Lung (tissue), 13 donors: ENCODE data around the gene PDE2A. TPM values are rescaled to one million over a fixed set of nuclear protein-coding genes. Genes with fewer than 3 reads are reported as not detected.

Experiments
- ATAC-seq: fragments of 200-7000 bp; cut with Tn5 transposase; one replicate; pipeline ENCODE4 v1.9.1; 2020; ENCODE audit warnings: moderate number of reproducible peaks; ENCODE audit not compliant: insufficient read depth, low FRiP score
- DNase-seq, 3 donors: peaks; one replicate each; pipeline ENCODE4 v3.0.0-alpha.2; 2013 to 2017
- H3K27ac ChIP-seq, 2 donors: one replicate each; pipeline ENCODE4 v1.5.1; 2013; ENCODE audit warnings: mild to moderate bottlenecking in 2 of 2, moderate library complexity in 2 of 2, control low read depth in 1 of 2, inconsistent platforms in 1 of 2, low read depth in 1 of 2, low read length in 1 of 2
- H3K27me3 ChIP-seq, 3 donors: one replicate each; pipeline ENCODE4 v1.5.1; 2013; ENCODE audit warnings: low read length in 2 of 3; ENCODE audit not compliant: control insufficient read depth in 3 of 3, insufficient read depth in 3 of 3
- H3K36me3 ChIP-seq, 4 donors: one replicate each; pipeline ENCODE4 v1.5.1; 2013; ENCODE audit warnings: low read length in 4 of 4, mild to moderate bottlenecking in 1 of 4, moderate library complexity in 1 of 4; ENCODE audit not compliant: control insufficient read depth in 4 of 4, insufficient read depth in 4 of 4
- H3K4me1 ChIP-seq, 5 donors: one replicate each; pipeline ENCODE4 v1.5.1; 2013; ENCODE audit warnings: low read length in 5 of 5, mild to moderate bottlenecking in 2 of 5, moderate library complexity in 1 of 5; ENCODE audit not compliant: control insufficient read depth in 5 of 5, insufficient read depth in 5 of 5
- H3K4me3 ChIP-seq: one replicate; pipeline ENCODE4 v1.5.1; 2013; ENCODE audit warnings: mild to moderate bottlenecking, control low read depth, moderate library complexity
- H3K9ac ChIP-seq, 2 donors: one replicate each; pipeline ENCODE4 v1.5.1; 2013; ENCODE audit warnings: low read length in 2 of 2, control low read depth in 1 of 2; ENCODE audit not compliant: insufficient read depth in 1 of 2
- H3K9me3 ChIP-seq, 4 donors: one replicate each; pipeline ENCODE4 v1.5.1; 2013; ENCODE audit warnings: low read length in 3 of 4, mild to moderate bottlenecking in 1 of 4, moderate library complexity in 1 of 4; ENCODE audit not compliant: control insufficient read depth in 4 of 4, insufficient read depth in 3 of 4
- CTCF ChIP-seq: IDR thresholded peaks from 2 replicates; pipeline ENCODE4 v1.5.1; 2012; ENCODE audit warnings: mild to moderate bottlenecking; ENCODE audit errors: control extremely low read depth, extremely low read depth
- WGBS, 2 donors: extraction: QIAGEN DNeasy Blood & Tissue Kit; methylation state at CpG; one replicate each; pipeline ENCODE4 v1.1.7; 2013; 5-methylcytosine and 5-hydroxymethylcytosine counted together
- polyA plus RNA-seq, 2 donors: library from polyadenylated mRNA; stranded (reverse); fragments of 200-250 nt; gene quantifications; one replicate each; pipeline ENCODE4 v1.2.1, GENCODE V29; 2013
- small RNA-seq: library from RNA; depleted of rRNA; stranded (forward); fragments of <200 nt; gene quantifications from one replicate; pipeline ENCODE3, GENCODE V24; 2014; ENCODE audit warnings: low replicate concordance
- total RNA-seq, 2 donors: library from RNA; depleted of rRNA in 1 of 2; stranded (reverse); fragments of >200 nt in 1 of 2; gene quantifications; one replicate each; pipeline ENCODE4 v1.2.1, GENCODE V29; 2014 to 2021
- donor health status: control.
- donor health status: control.
- donor health status: Bipolar disorder and iron deficiency.
- donor health status: healthy.
- donor health status: DM: yes; HTN: yes; CAD: no.

Gene PDE2A
- total and polyA plus RNA-seq, 4 donors, result 7.7 to 20.5 (median 12.7) TPM

- WGBS, 2 donors, result 53 to 61% methylated on average over 3 of the region's 3 CpGs
- no peaks in the 10 kb centered on the region for H3K36me3 ChIP-seq
- no peak overlapping the region for H3K27ac ChIP-seq
- ATAC-seq (no peak), DNase-seq (no peak)
- H3K27me3 ChIP-seq, result peaks cover 0 to 2% (median 0%) of the 10 kb centered on the region in 3 donors
- no peak overlapping the region for H3K4me3 ChIP-seq
- no peak overlapping the region for H3K9ac ChIP-seq
- H3K4me1 ChIP-seq, result peaks cover 0 to 7% (median 0%) of the 10 kb centered on the region in 5 donors
- TF ChIP-seq CTCF, result no peak
- H3K9me3 ChIP-seq, result no peaks in the 10 kb centered on the region
These were observed 139.6 kb downstream of the PDE2A start for GRCh38 chr11:72534371-72535193.

GRCh38 chr11:72529068-72529467 lies 145.2 kb downstream of the PDE2A start:
- peaks cover 0 to 2% (median 0%) of the 10 kb centered on the region in 3 donors for H3K27me3 ChIP-seq
- H3K9ac ChIP-seq, result no peak overlapping the region
- H3K27ac ChIP-seq, result no peak overlapping the region
- no peaks in the 10 kb centered on the region for H3K4me1 ChIP-seq
- H3K9me3 ChIP-seq, result no peaks in the 10 kb centered on the region
- DNase-seq (no peak), ATAC-seq (no peak)
- 71 to 76% methylated on average over 3 of the region's 3 CpGs for WGBS, 2 donors
- no peak for TF ChIP-seq CTCF
- no peak overlapping the region for H3K4me3 ChIP-seq
- H3K36me3 ChIP-seq, result no peaks in the 10 kb centered on the region

- no peak overlapping the region for H3K4me3 ChIP-seq
- no peaks in the 10 kb centered on the region for H3K36me3 ChIP-seq
- H3K27ac ChIP-seq, result no peak overlapping the region
- no peak for TF ChIP-seq CTCF
- DNase-seq (no peak), ATAC-seq (no peak)
- H3K9ac ChIP-seq, result no peak overlapping the region
- no peaks in the 10 kb centered on the region for H3K9me3 ChIP-seq
- no peaks in the 10 kb centered on the region for H3K4me1 ChIP-seq
- peaks cover 0 to 2% (median 0%) of the 10 kb centered on the region in 3 donors for H3K27me3 ChIP-seq
- 71 to 85% methylated on average over 3 of the region's 3 CpGs for WGBS, 2 donors
These were observed 146.1 kb downstream of the PDE2A start for GRCh38 chr11:72528121-72528520.

Small RNA genes within 50 kb of the gene (small RNA-seq; reads per million reads assigned to genes)
- gene MIR139, result 2.4 reads per million, percentile 92 among the genes with 10 or more reads in this experiment
- not detected for gene RNU7-105P

Other genes with a start within 250 kb of the PDE2A start
- gene CLPB, start 239.9 kb downstream of the PDE2A start, total RNA-seq, result 10 to 100 TPM; 14.6 to 33.4 TPM
- gene CLPB, start 239.9 kb downstream of the PDE2A start, polyA plus RNA-seq, result 10 to 100 TPM; 12.7 to 13.8 TPM
- 100 to 1,000 TPM; 168 to 218 TPM for gene ARAP1, start 78.0 kb upstream of the PDE2A start, total RNA-seq
- gene ARAP1, start 78.0 kb upstream of the PDE2A start, polyA plus RNA-seq, result 100 to 1,000 TPM; 134 to 178 TPM
- gene STARD10, start 119.6 kb upstream of the PDE2A start, total RNA-seq, result 100 to 1,000 TPM in 1 of 2 donors, 10 to 100 TPM in 1; 97.1 to 108 TPM
- 100 to 1,000 TPM in 1 of 2 donors, 10 to 100 TPM in 1; 66.5 to 198 TPM for gene STARD10, start 119.6 kb upstream of the PDE2A start, polyA plus RNA-seq
- 10 to 100 TPM; 42.6 to 61.9 TPM for gene ATG16L2, start 140.0 kb upstream of the PDE2A start, total RNA-seq
- 10 to 100 TPM; 60.8 to 86.0 TPM for gene ATG16L2, start 140.0 kb upstream of the PDE2A start, polyA plus RNA-seq